Esophagus muscularis mucosa (tissue), 4 donors: ENCODE measurements around the gene ARID3A. TPM values are rescaled to one million over a fixed set of nuclear protein-coding genes. Genes with fewer than 3 reads are reported as not detected.

Experiments
- DNase-seq: peaks from one replicate; pipeline ENCODE4 v3.0.0-alpha.2; 2017; ENCODE audit errors: extremely low spot score
- H3K27ac ChIP-seq, 4 donors: fragments of 200-600 bp; sonication (generic); replicated peaks in 1 of 4; 1 replicate in 3 of 4; 2 replicates in 1 of 4; pipeline ENCODE4 v1.5.1; 2016 to 2019; ENCODE audit warnings: mild to moderate bottlenecking in 1 of 4
- H3K27me3 ChIP-seq, 4 donors: fragments of 200-600 bp; sonication (generic); one replicate each; pipeline versions ENCODE4 v1.5.1 to v1.6.0; 2016 to 2019
- H3K36me3 ChIP-seq, 4 donors: fragments of 200-600 bp; sonication (generic); one replicate each; pipeline ENCODE4 v1.5.1; 2016 to 2019
- H3K4me1 ChIP-seq, 4 donors: fragments of 200-600 bp; sonication (generic); one replicate each; pipeline ENCODE4 v1.5.1; 2016 to 2019
- H3K4me3 ChIP-seq, 4 donors: fragments of 200-600 bp; sonication (generic); 1 replicate in 2 of 4; 2 replicates in 2 of 4; pipeline ENCODE4 v1.5.1; 2016 to 2019; ENCODE audit warnings: mild to moderate bottlenecking in 4 of 4, moderate library complexity in 1 of 4
- H3K9me3 ChIP-seq, 4 donors: fragments of 200-600 bp; sonication (generic); 1 replicate in 3 of 4; 2 replicates in 1 of 4; pipeline ENCODE4 v1.5.1; 2016 to 2019
- EP300 ChIP-seq: sonication (generic); formaldehyde crosslinking; IDR thresholded peaks from one replicate; pipeline ENCODE4 v1.6.1; 2017; ENCODE audit warnings: antibody characterized with exemption
- POLR2A ChIP-seq: fragments of 450-650 bp; IDR thresholded peaks from one replicate; pipeline ENCODE4 v1.6.1; 2017; ENCODE audit warnings: antibody characterized with exemption, moderate library complexity, mild to moderate bottlenecking, low read depth
- POLR2AphosphoS5 ChIP-seq, 2 donors: sonication (generic); formaldehyde crosslinking; IDR thresholded peaks; one replicate each; pipeline ENCODE4 v1.6.1; 2017; ENCODE audit warnings: antibody characterized with exemption in 2 of 2
- WGBS: methylation state at CpG from one replicate; pipeline ENCODE4 v1.1.5; 2018; 5-methylcytosine and 5-hydroxymethylcytosine counted together
- intact Hi-C: fragments of 100-400 bp; cut with DNase I; formaldehyde crosslinking; loops from one replicate; pipeline ENCODE4 v1.15.1; 2023
- total RNA-seq, 4 donors: library from RNA; depleted of rRNA; stranded (reverse); fragments of >200 nt; gene quantifications; one replicate each; pipeline versions ENCODE4 v1.1.0 to v1.2.1, GENCODE V29; 2016
- TF ChIP-seq, protein P1 (sequence below), 3 experiments: fragments of 200-600 bp in 2 of 3; fragments of 450-650 bp in 1 of 3; sonication (generic) in 2 of 3; IDR thresholded peaks; one replicate each; pipeline ENCODE4 v1.5.1; 2017 to 2019; ENCODE audit warnings: antibody characterized with exemption in 3 of 3, mild to moderate bottlenecking in 2 of 3, moderate library complexity in 1 of 3

Gene ARID3A
- total RNA-seq, 4 donors from 2014 or later = 2.9 to 8.4 (median 5.0) TPM

DNA sequence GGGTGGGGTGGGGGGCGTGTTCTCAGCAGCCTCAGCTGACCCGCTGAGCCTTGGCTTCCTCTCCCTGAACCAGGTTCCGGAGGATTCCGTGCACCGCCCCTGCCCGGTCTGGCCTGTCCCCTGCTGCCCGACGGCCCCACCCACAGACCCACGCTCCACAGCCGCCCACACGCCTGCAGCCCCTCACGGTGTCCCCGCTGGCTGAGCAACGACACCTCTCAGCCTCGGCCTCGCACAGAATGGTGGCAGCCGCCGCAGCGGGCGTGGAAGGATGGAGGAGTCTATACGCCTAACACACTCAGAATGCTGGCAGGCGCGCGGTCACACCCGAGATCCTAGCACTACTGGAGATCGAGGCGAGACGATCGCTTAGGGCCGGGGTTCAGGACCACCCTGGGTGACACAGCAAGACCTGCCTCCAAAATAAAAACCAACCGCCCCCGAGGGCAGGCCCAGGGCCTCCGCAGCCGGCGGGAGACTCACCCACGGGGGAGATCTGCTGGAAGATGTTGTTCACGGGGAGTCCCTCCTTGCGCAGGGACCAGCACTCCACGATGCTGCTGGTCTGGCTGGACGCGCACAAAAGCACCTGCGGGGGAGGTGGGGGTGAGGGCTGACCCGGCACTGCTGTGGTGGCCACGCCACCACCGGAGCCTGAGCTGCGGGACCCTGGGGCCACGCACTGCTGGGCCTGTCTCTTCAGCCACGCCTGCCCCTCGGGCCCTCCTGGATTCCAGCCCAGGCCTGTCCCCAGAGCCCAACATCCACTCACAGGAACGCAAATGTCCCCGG is 41.2 kb upstream of the ARID3A start:
- 90% methylated on average over 9 of the region's 51 CpGs for WGBS
- no peak for DNase-seq
- H3K4me1 ChIP-seq = no peaks in the 10 kb centered on the region
- H3K27ac ChIP-seq = no peak overlapping the region
- intact Hi-C loops = no loop called here
- H3K27me3 ChIP-seq = no peaks in the 10 kb centered on the region
- H3K9me3 ChIP-seq = no peaks in the 10 kb centered on the region
- TF ChIP-seq POLR2A (no peak), POLR2AphosphoS5 (IDR thresholded peaks at IDR 0.05) (no peak), EP300 (no peak)
- no peak overlapping the region for H3K4me3 ChIP-seq
- H3K36me3 ChIP-seq = peaks cover 55 to 100% (median 95%) of the 10 kb centered on the region in 4 donors

DNA sequence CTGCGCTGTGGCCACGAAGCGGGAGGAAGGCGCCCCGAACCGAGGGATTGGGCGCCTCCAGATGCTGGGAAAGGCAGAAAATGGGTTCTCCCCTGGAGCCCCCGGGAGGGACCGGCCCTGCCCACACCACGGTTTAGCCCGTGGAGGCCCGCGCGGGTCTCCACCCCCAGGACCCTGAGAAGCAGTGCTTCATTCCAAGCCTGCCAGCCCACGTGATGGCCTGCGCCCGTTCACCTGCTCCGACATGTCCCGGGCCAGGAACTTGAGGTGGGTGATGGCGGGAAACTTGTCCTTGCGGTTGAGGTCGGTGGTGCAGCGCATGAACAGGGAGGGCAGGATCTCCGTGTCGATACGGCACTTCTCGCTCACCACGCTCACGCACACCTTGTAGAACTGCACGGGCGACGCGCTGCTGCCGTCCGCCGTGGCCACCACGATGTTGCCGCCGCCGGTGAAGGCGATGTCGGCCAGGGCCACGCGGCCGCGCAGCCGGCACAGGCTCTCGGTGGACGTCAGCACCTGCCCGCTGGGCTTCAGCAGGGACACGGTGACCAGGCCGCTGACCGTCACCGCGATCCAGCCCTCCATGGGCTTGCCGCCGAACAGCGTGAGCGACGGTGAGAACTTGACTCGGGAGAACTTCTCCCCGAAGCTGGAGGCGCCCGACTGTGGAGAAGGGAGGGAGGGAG is 40.2 kb upstream of the ARID3A start:
- TF ChIP-seq EP300 (no peak), POLR2AphosphoS5 (IDR thresholded peaks at IDR 0.05) (no peak), POLR2A (no peak)
- TF ChIP-seq, protein P1, sequence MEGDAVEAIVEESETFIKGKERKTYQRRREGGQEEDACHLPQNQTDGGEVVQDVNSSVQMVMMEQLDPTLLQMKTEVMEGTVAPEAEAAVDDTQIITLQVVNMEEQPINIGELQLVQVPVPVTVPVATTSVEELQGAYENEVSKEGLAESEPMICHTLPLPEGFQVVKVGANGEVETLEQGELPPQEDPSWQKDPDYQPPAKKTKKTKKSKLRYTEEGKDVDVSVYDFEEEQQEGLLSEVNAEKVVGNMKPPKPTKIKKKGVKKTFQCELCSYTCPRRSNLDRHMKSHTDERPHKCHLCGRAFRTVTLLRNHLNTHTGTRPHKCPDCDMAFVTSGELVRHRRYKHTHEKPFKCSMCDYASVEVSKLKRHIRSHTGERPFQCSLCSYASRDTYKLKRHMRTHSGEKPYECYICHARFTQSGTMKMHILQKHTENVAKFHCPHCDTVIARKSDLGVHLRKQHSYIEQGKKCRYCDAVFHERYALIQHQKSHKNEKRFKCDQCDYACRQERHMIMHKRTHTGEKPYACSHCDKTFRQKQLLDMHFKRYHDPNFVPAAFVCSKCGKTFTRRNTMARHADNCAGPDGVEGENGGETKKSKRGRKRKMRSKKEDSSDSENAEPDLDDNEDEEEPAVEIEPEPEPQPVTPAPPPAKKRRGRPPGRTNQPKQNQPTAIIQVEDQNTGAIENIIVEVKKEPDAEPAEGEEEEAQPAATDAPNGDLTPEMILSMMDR (IDR thresholded peaks at IDR 0.05) = no peak
- Histone ChIP-seq H3K27ac (no peak overlapping the region), H3K27me3 (no peaks in the 10 kb centered on the region), H3K9me3 (no peaks in the 10 kb centered on the region), H3K4me1 (peaks cover 0 to 2% (median under 1%) of the 10 kb centered on the region in 4 donors), H3K4me3 (no peak overlapping the region), H3K36me3 (peaks cover 52 to 100% (median 93%) of the 10 kb centered on the region in 4 donors)
- no peak for DNase-seq
- WGBS = 92% methylated on average over 23 of the region's 64 CpGs
- intact Hi-C loops = no loop called here

DNA sequence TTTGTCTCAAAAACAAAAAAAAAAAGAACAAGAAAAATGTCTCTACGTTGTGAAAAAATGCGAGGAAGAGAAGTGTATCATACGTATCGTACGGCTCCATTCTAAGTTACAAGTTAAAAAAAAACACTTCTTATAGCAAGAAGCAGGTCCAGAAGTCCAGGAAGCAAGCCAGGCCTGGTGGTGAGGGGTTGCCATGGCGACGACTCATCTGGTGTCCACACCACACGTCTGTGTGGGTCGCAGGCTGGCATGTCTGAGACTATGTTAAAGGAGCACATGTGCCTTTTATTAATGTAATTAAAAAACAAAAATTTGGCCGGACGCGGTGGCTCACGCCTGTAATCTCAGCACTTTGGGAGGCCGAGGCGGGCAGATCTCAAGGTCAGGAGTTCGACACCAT is 38.8 kb upstream of the ARID3A start:
- Histone ChIP-seq H3K4me3 (no peak overlapping the region), H3K27ac (no peak overlapping the region), H3K9me3 (no peaks in the 10 kb centered on the region), H3K27me3 (no peaks in the 10 kb centered on the region), H3K36me3 (peaks cover 43 to 89% (median 82%) of the 10 kb centered on the region in 4 donors), H3K4me1 (peaks cover 2 to 15% (median 14%) of the 10 kb centered on the region in 4 donors)
- intact Hi-C loops = no loop called here
- DNase-seq = no peak
- no peak for TF ChIP-seq POLR2A
- TF ChIP-seq EP300 = no peak
- no peak for TF ChIP-seq POLR2AphosphoS5 (IDR thresholded peaks at IDR 0.05)
- TF ChIP-seq, protein P1 (IDR thresholded peaks at IDR 0.05) = no peak
- WGBS = 76% methylated on average over 16 of the region's 16 CpGs

DNA sequence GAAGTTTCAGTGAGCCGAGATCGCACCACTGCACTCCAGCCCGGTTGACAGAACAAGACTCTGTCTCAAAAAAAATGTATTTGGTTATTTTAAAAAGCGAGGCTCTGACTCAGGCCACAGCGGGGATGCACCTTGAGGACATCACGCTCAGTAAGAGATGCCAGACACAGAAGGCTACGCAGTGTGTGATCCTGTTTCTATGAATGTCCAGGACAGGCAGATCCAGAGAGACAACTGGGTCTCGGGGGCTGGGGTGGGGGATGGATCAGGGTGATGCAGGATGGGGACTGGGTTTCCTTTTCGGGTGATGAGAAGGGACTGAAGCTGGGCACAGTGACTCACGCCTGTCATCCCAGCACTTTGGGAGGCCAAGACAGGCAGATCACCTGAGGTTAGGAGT is 38.2 kb upstream of the ARID3A start:
- intact Hi-C loops = no loop called here
- Histone ChIP-seq H3K4me3 (no peak overlapping the region), H3K4me1 (peaks cover 5 to 21% (median 17%) of the 10 kb centered on the region in 4 donors), H3K27me3 (no peaks in the 10 kb centered on the region), H3K9me3 (no peaks in the 10 kb centered on the region), H3K36me3 (peaks cover 40 to 84% (median 76%) of the 10 kb centered on the region in 4 donors), H3K27ac (no peak overlapping the region)
- WGBS = 93% methylated on average over 10 of the region's 10 CpGs
- TF ChIP-seq POLR2A (no peak), EP300 (no peak), POLR2AphosphoS5 (IDR thresholded peaks at IDR 0.05) (no peak)
- TF ChIP-seq, protein P1 (IDR thresholded peaks at IDR 0.05) = no peak
- DNase-seq = no peak

DNA sequence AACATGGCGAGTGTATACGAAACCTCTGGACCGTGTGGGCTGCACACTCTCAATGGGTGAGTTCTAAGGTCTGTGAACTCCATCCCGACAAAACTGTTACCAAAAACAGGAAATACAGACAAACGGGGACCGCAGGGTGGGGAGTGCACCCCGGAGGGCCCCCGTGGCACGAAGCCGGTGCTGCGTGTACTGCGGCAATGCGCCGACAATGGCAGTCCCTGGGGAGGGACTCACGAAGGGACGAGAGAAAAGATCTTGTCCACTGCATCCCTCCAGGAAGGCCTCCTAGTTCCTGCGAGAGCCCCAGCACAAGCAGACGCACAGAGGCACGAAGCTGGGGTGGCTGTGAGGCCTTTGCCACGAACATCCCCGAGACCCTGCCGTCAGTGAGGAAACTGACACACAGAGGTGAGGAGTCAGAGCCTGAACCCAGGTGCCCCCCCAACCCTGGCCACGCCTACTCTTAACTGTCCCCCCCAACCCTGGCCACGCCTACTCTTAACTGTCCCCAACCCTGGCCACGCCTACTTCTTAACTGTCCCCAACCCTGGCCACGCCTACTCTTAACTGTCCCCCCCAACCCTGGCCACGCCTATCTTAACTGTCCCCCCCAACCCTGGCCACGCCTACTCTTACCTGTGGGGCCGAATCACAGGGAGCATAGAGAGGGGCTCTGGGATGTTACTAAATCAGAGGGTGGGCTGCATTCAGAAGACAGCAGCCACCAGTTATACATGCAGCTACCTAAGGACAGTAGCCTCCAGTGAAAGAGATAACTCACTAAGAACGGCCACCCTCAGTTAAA is 37.1 kb upstream of the ARID3A start:
- Histone ChIP-seq H3K4me3 (no peak overlapping the region), H3K9me3 (no peaks in the 10 kb centered on the region), H3K36me3 (peaks cover 36 to 72% (median 66%) of the 10 kb centered on the region in 4 donors), H3K4me1 (peaks cover 5 to 27% (median 19%) of the 10 kb centered on the region in 4 donors), H3K27me3 (no peaks in the 10 kb centered on the region), H3K27ac (no peak overlapping the region)
- intact Hi-C loops = no loop called here
- TF ChIP-seq, protein P1 (IDR thresholded peaks at IDR 0.05) = no peak
- TF ChIP-seq EP300 = no peak
- TF ChIP-seq POLR2A = no peak
- TF ChIP-seq POLR2AphosphoS5 (IDR thresholded peaks at IDR 0.05) = no peak
- 90% methylated on average over 30 of the region's 30 CpGs for WGBS
- no peak for DNase-seq
